ENCODE measurements around the gene SCYGR3.
"Not testable (repeated sequence)": the region's sequence is repeated elsewhere in the genome, so short reads cannot be mapped to it uniquely, and the experiment has no call there.

DNA sequence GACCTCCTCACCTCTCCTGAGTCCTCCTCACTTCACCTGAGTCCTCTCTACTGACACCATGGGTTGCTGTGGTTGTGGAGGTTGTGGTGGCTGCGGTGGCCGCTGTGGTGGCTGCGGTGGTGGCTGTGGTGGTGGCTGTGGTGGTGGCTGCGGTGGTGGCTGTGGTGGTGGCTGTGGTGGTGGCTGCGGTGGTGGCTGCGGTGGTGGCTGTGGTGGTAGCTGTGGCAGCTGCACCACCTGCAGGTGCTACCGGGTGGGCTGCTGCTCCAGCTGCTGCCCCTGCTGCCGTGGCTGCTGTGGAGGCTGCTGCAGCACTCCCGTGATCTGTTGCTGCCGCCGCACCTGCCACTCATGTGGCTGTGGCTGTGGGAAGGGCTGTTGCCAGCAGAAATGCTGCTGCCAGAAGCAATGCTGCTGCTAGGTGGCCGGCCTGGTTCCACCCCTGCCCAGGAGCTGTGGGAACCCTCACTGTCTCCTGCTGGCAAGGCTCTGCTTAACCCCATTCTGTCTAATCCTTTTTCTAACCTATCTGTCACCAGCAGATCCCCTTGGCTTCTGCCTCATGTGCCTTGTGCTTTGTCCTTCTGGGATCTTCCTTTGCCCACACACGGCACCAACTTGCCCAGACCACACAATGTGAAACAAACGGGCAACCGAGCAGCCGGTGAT, 15.7 kb downstream of the SCYGR3 start, which contains the start of gene SCYGR2:
- TF ChIP-seq, protein P1, sequence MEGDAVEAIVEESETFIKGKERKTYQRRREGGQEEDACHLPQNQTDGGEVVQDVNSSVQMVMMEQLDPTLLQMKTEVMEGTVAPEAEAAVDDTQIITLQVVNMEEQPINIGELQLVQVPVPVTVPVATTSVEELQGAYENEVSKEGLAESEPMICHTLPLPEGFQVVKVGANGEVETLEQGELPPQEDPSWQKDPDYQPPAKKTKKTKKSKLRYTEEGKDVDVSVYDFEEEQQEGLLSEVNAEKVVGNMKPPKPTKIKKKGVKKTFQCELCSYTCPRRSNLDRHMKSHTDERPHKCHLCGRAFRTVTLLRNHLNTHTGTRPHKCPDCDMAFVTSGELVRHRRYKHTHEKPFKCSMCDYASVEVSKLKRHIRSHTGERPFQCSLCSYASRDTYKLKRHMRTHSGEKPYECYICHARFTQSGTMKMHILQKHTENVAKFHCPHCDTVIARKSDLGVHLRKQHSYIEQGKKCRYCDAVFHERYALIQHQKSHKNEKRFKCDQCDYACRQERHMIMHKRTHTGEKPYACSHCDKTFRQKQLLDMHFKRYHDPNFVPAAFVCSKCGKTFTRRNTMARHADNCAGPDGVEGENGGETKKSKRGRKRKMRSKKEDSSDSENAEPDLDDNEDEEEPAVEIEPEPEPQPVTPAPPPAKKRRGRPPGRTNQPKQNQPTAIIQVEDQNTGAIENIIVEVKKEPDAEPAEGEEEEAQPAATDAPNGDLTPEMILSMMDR (IDR thresholded peaks at IDR 0.05; ENCODE audit: low read depth, low read length) = not testable (repeated sequence)
- not testable (repeated sequence) for TF ChIP-seq EZH2phosphoT487 (IDR thresholded peaks at IDR 0.05; ENCODE audit: low read depth)

Measured in OCI-LY3 (cell line).